ENCODE measurements around the gene JADE3. TPM values are rescaled to one million over a fixed set of nuclear protein-coding genes. Genes with fewer than 3 reads are reported as not detected.
"Not testable (repeated sequence)": the region's sequence is repeated elsewhere in the genome, so short reads cannot be mapped to it uniquely, and the experiment has no call there.

The JADE3 gene
- total and polyA plus RNA-seq, 2 experiments from 2014 or later, result 6.0 to 8.6 TPM

- peaks cover 6% of the 10 kb centered on the region for H3K4me1 ChIP-seq (ENCODE audit: low read depth)
- peak in 1 of 2 donors; percentile 60 for DNase-seq (ENCODE audit: low read depth in 1 of 2, low spot score in 1 of 2)
- peak overlapping the region; percentile 83 for H3K27ac ChIP-seq
- H3K4me3 ChIP-seq, result no peak overlapping the region
- TF ChIP-seq, protein P1, sequence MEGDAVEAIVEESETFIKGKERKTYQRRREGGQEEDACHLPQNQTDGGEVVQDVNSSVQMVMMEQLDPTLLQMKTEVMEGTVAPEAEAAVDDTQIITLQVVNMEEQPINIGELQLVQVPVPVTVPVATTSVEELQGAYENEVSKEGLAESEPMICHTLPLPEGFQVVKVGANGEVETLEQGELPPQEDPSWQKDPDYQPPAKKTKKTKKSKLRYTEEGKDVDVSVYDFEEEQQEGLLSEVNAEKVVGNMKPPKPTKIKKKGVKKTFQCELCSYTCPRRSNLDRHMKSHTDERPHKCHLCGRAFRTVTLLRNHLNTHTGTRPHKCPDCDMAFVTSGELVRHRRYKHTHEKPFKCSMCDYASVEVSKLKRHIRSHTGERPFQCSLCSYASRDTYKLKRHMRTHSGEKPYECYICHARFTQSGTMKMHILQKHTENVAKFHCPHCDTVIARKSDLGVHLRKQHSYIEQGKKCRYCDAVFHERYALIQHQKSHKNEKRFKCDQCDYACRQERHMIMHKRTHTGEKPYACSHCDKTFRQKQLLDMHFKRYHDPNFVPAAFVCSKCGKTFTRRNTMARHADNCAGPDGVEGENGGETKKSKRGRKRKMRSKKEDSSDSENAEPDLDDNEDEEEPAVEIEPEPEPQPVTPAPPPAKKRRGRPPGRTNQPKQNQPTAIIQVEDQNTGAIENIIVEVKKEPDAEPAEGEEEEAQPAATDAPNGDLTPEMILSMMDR (IDR thresholded peaks at IDR 0.05; ENCODE audit: low read depth, low read length), result no peak
- H3K9me3 ChIP-seq (ENCODE audit: low read depth), result peaks cover 4% of the 10 kb centered on the region
- no peaks in the 10 kb centered on the region for H3K27me3 ChIP-seq
- no peaks in the 10 kb centered on the region for H3K36me3 ChIP-seq
Measured at GRCh38 chrX:46953597-46953996, 41.4 kb downstream of the JADE3 start.

- Histone ChIP-seq H3K4me1 (ENCODE audit: low read depth) (peaks cover 6% of the 10 kb centered on the region), H3K27ac (peak overlapping the region; percentile 36), H3K36me3 (no peaks in the 10 kb centered on the region), H3K9me3 (ENCODE audit: low read depth) (peaks cover 4% of the 10 kb centered on the region), H3K4me3 (no peak overlapping the region), H3K27me3 (no peaks in the 10 kb centered on the region)
- TF ChIP-seq, protein P1 (IDR thresholded peaks at IDR 0.05; ENCODE audit: low read depth, low read length), result no peak
- no peak for DNase-seq (ENCODE audit: low read depth in 1 of 2, low spot score in 1 of 2)
Measured at GRCh38 chrX:46954716-46955115, 42.5 kb downstream of the JADE3 start.

- H3K4me1 ChIP-seq (ENCODE audit: low read depth); H3K36me3 ChIP-seq; H3K4me3 ChIP-seq; DNase-seq (ENCODE audit: low read depth in 1 of 2, low spot score in 1 of 2); H3K27ac ChIP-seq; H3K9me3 ChIP-seq (ENCODE audit: low read depth); H3K27me3 ChIP-seq: not testable (repeated sequence)
Measured at GRCh38 chrX:46956589-46956988, 44.4 kb downstream of the JADE3 start.

DNA sequence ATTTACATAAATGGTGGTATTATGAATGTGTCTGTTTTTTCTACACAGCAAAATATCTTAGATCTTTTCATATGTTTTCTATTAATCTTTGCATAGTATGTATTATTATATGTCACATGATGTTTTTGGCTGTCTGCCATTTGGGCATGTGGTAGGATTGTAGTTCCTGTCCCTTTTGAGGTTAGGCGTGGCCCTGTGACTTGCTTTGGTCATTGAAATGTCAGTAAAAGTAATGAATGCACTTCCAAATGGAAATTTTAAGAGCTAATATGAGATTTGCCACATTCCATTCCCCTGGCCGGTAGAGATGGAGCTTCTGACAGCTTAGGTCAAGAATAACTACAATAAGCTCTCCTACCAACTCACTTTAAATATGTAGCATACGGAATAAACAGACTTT is 45.1 kb downstream of the JADE3 start:
- no peak overlapping the region for H3K27ac ChIP-seq
- H3K9me3 ChIP-seq (ENCODE audit: low read depth), result no peaks in the 10 kb centered on the region
- no peak overlapping the region for H3K4me3 ChIP-seq
- DNase-seq (ENCODE audit: low read depth in 1 of 2, low spot score in 1 of 2), result no peak
- peaks cover 11% of the 10 kb centered on the region for H3K4me1 ChIP-seq (ENCODE audit: low read depth)
- H3K36me3 ChIP-seq, result no peaks in the 10 kb centered on the region
- no peaks in the 10 kb centered on the region for H3K27me3 ChIP-seq
- TF ChIP-seq, protein P1 (IDR thresholded peaks at IDR 0.05; ENCODE audit: low read depth, low read length), result no peak

DNA sequence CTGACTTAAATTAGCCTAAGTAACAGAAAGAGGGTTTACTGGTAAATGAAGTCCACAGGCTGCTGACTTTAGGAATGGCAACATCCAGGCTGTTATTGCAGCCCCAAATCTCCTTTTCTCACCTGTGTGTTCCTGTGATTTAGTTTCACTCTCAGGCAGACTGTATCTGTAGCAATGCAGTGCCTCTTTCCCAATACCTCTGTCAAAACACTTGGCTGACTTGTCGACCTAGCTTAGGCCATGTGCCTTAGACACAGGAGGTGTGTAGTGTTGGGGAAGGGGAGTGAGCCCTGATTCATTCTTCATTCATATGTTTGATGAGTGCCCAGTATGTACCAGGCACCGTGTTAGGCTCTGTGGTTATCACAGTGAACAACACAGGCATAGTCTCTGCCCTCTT is 46.9 kb downstream of the JADE3 start:
- no peak overlapping the region for H3K4me3 ChIP-seq
- H3K36me3 ChIP-seq, result no peaks in the 10 kb centered on the region
- TF ChIP-seq, protein P1 (IDR thresholded peaks at IDR 0.05; ENCODE audit: low read depth, low read length), result no peak
- no peaks in the 10 kb centered on the region for H3K9me3 ChIP-seq (ENCODE audit: low read depth)
- H3K27ac ChIP-seq, result no peak overlapping the region
- peaks cover 13% of the 10 kb centered on the region for H3K4me1 ChIP-seq (ENCODE audit: low read depth)
- no peaks in the 10 kb centered on the region for H3K27me3 ChIP-seq
- DNase-seq (ENCODE audit: low read depth in 1 of 2, low spot score in 1 of 2), result peak in 1 of 2 donors; percentile 21

GRCh38 chrX:46959985-46960700 is 47.9 kb downstream of the JADE3 start:
- Histone ChIP-seq H3K9me3 (ENCODE audit: low read depth) (no peaks in the 10 kb centered on the region), H3K36me3 (no peaks in the 10 kb centered on the region), H3K27me3 (no peaks in the 10 kb centered on the region), H3K27ac (no peak overlapping the region), H3K4me3 (no peak overlapping the region), H3K4me1 (ENCODE audit: low read depth) (peaks cover 10% of the 10 kb centered on the region)
- no peak for DNase-seq (ENCODE audit: low read depth in 1 of 2, low spot score in 1 of 2)
- TF ChIP-seq, protein P1 (IDR thresholded peaks at IDR 0.05; ENCODE audit: low read depth, low read length), result no peak
